Measurements from ENCODE around the gene MESD.

MESD gene

GRCh38 chr15:81024265-81024872 is 34.8 kb upstream of the MESD start:
- no peak overlapping the region for H3K4me3 ChIP-seq (ENCODE audit: low read length)
- no peak for DNase-seq (ENCODE audit: low read depth)
- TF ChIP-seq CTCF (conservative IDR thresholded peaks at IDR 0.05; ENCODE audit: low read length): no peak

- TF ChIP-seq CTCF (conservative IDR thresholded peaks at IDR 0.05; ENCODE audit: low read length): no peak
- DNase-seq (ENCODE audit: low read depth): peak; percentile 78
- H3K4me3 ChIP-seq (ENCODE audit: low read length): peak overlapping the region; percentile 2
Observed at GRCh38 chr15:81023483-81024264, 34.1 kb upstream of the MESD start.

DNA sequence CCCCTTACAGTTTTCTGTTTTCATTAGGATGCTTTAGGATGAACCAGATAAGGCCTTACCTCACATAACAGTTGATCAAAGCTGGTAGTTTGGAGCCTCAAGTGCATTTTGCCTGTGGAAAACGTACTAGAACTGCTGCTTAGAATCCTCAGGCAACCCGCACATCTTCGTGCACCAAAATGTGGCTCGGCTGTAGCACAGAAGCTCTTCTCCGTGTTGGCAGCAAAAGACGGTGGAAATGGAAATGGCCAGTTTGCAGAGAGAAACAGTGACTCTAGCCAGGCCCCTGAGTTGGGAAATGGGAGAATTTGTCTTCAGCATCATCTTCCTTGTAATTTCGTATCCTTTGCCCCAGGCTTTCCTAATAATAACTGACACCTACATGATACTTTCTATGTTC is 31.7 kb upstream of the MESD start:
- no peak for DNase-seq (ENCODE audit: low read depth)
- no peak for TF ChIP-seq CTCF (conservative IDR thresholded peaks at IDR 0.05; ENCODE audit: low read length)
- H3K4me3 ChIP-seq (ENCODE audit: low read length): no peak overlapping the region

GRCh38 chr15:81018197-81018596 is 28.6 kb upstream of the MESD start:
- no peak overlapping the region for H3K4me3 ChIP-seq (ENCODE audit: low read length)
- TF ChIP-seq CTCF (conservative IDR thresholded peaks at IDR 0.05; ENCODE audit: low read length): no peak
- DNase-seq (ENCODE audit: low read depth): no peak

DNA sequence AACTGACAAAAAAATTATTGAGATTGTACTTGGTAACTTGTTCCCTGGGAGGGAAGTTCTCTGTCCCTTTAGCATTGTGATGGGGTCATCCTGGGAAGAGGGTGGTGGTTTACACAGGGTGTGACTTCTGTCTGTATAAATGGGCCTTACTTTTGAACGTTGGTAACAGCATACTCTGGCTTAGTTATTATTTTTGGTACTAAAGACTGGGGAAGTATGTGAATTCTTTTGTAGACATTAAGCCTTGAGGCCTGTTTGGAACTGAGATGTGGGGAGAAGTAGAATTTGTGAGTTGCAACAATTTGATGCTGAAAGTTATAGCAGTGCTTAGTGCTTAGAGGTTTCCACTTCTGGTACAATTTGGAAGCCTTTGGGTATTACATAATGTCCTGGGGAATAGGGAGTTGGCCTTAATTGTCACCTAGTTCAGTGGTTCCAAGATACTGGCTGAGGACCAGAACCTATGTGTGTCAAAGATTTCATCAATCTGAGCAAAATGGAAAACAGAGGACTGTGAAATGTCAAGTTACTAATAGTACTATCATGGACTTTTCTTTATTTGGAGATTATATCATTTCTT is 27.0 kb upstream of the MESD start:
- H3K4me3 ChIP-seq (ENCODE audit: low read length): no peak overlapping the region
- DNase-seq (ENCODE audit: low read depth): no peak
- TF ChIP-seq CTCF (conservative IDR thresholded peaks at IDR 0.05; ENCODE audit: low read length): no peak

- no peak for TF ChIP-seq CTCF (conservative IDR thresholded peaks at IDR 0.05; ENCODE audit: low read length)
- no peak for DNase-seq (ENCODE audit: low read depth)
- no peak overlapping the region for H3K4me3 ChIP-seq (ENCODE audit: low read length)
Observed at GRCh38 chr15:81015621-81016488, 26.2 kb upstream of the MESD start.

All from AG10803 (cell line).